CD4-positive, alpha-beta memory T cell (primary cell): ENCODE measurements around the gene RPS3. TPM values are rescaled to one million over a fixed set of nuclear protein-coding genes. Genes with fewer than 3 reads are reported as not detected.

ENCODE experiments used
- CTCF ChIA-PET: fragments of 350-600 bp; sonication (Branson Sonifier 250); formaldehyde crosslinking; loops from one replicate; lab custom pipeline; 2021; ENCODE audit warnings: inconsistent platforms; ENCODE audit not compliant: partially characterized antibody; lab: Charles Lee
- POLR2A ChIA-PET: fragments of 350-600 bp; sonication (Branson Sonifier 250); formaldehyde crosslinking; loops from one replicate; lab custom pipeline; 2021; ENCODE audit not compliant: partially characterized antibody; lab: Charles Lee
- DNase-seq, 5 donors: peaks; one replicate each; pipeline versions ENCODE4 v3.0.0 to v3.0.0-alpha.2; 2020 to 2022; ENCODE audit warnings: mixed read lengths in 1 of 5
- H3K27ac ChIP-seq: one replicate; pipeline ENCODE4 v1.7.0; 2013; ENCODE audit warnings: low read depth, low read length
- H3K27me3 ChIP-seq: 2 replicates; pipeline ENCODE4 v1.7.0; 2013; ENCODE audit warnings: mild to moderate bottlenecking, low read length, moderate library complexity; ENCODE audit not compliant: insufficient read depth
- H3K36me3 ChIP-seq: 2 replicates; pipeline ENCODE4 v1.7.0; 2013; ENCODE audit warnings: mild to moderate bottlenecking, low read length, moderate library complexity; ENCODE audit not compliant: insufficient read depth
- H3K4me1 ChIP-seq: 2 replicates; pipeline ENCODE4 v1.7.0; 2013; ENCODE audit warnings: mild to moderate bottlenecking, low read length, moderate library complexity; ENCODE audit not compliant: insufficient read depth
- H3K4me3 ChIP-seq, 2 donors: one replicate each; pipeline ENCODE4 v1.7.0; 2013; ENCODE audit warnings: low read length in 2 of 2, mild to moderate bottlenecking in 1 of 2
- H3K9me3 ChIP-seq, 2 donors: one replicate each; pipeline ENCODE4 v1.7.0; 2013; ENCODE audit warnings: low read length in 2 of 2, control low read depth in 1 of 2; ENCODE audit not compliant: control insufficient read depth in 1 of 2
- H3K27ac Mint-ChIP-seq, 7 donors: one replicate each; pipeline ENCODE4 v1.8.0; 2020 to 2021; ENCODE audit warnings: mixed read lengths in 7 of 7, mild to moderate bottlenecking in 6 of 7, inconsistent platforms in 3 of 7, moderate library complexity in 3 of 7
- H3K27me3 Mint-ChIP-seq, 2 donors: one replicate each; pipeline ENCODE4 v1.8.0; 2020 to 2021; ENCODE audit warnings: mixed read lengths in 2 of 2
- H3K36me3 Mint-ChIP-seq, 2 donors: one replicate each; pipeline ENCODE4 v1.8.0; 2020 to 2021; ENCODE audit warnings: mixed read lengths in 2 of 2, inconsistent platforms in 1 of 2, mild to moderate bottlenecking in 1 of 2
- H3K4me1 Mint-ChIP-seq, 4 donors: one replicate each; pipeline ENCODE4 v1.8.0; 2020 to 2021; ENCODE audit warnings: mixed read lengths in 4 of 4, mild to moderate bottlenecking in 1 of 4
- H3K4me3 Mint-ChIP-seq, 8 donors: one replicate each; pipeline ENCODE4 v1.8.0; 2020 to 2021; ENCODE audit warnings: mixed read lengths in 8 of 8, mild to moderate bottlenecking in 7 of 8, moderate library complexity in 6 of 8, inconsistent platforms in 3 of 8
- H3K9me3 Mint-ChIP-seq, 8 donors: one replicate each; pipeline ENCODE4 v1.8.0; 2020 to 2021; ENCODE audit warnings: mixed read lengths in 8 of 8, mild to moderate bottlenecking in 5 of 8, inconsistent platforms in 3 of 8, moderate library complexity in 1 of 8
- intact Hi-C: fragments of 100-400 bp; cut with micrococcal nuclease; formaldehyde crosslinking; loops from one replicate; pipeline ENCODE4 v1.15.1; 2023
- polyA plus RNA-seq, 2 donors: library from polyadenylated mRNA; unstranded; fragments of 300-500 nt; fragmentation: Illumina TruSeq; gene quantifications; one replicate each; pipeline ENCODE4 v1.2.3, GENCODE V29; 2021
- total RNA-seq, 2 experiments: library from RNA; stranded (reverse); gene quantifications; one replicate each; pipeline ENCODE4 v1.2.3, GENCODE V29; 2021

RPS3 gene
- total and polyA plus RNA-seq, 4 experiments from 2014 or later = 4,846 to 5,812 (median 5,249) TPM

DNA sequence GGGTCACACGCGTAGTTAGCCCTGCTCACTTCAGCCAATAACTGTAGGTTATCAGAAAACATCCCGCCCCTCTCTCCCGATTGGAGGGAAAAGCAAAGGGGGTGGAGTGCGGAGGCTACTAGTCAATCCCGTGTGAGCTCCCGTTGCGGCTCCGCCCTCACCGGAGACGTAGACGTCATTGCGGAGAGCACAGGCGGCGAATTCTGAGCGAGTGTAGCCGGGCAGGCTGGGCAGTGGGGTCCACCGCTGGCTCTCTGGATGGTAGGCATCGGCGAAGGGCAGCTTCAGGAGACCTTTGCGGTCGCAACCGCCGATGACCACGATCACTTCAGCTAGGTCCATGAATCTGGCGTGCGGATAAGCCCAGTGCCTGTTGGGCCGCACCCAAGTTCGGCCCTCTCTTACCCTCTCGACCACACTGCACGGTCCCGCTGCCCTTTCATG, 29.0 kb downstream of the RPS3 start:
- H3K4me1 Mint-ChIP-seq = peaks cover 14 to 42% (median 22%) of the 10 kb centered on the region in 4 donors
- CTCF ChIA-PET = interaction anchor here (0.6 to 7.7 kb wide), 6 partner anchors 12 to 149 kb away, joined by 3 to 29 read pairs (median 3); no protein-coding TSS in a partner anchor
- Histone ChIP-seq H3K27me3 (peaks cover 6% of the 10 kb centered on the region), H3K27ac (no peak overlapping the region), H3K4me1 (peaks cover 25% of the 10 kb centered on the region), H3K36me3 (no peaks in the 10 kb centered on the region), H3K4me3 (peak overlapping the region in 1 of 2 donors; percentile 16), H3K9me3 (no peaks in the 10 kb centered on the region)
- POLR2A ChIA-PET = interaction anchor here (0.9 to 4.2 kb wide), 4 partner anchors 15 to 97 kb away, joined by 3 to 39 read pairs (median 3); partner anchors contain the start of genes GDPD5 and RPS3
- H3K27me3 Mint-ChIP-seq = peaks cover 7 to 24% of the 10 kb centered on the region in 2 donors
- H3K9me3 Mint-ChIP-seq = peaks cover 0 to 5% (median 0%) of the 10 kb centered on the region in 8 donors
- peaks cover under 1 to 7% of the 10 kb centered on the region in 2 donors for H3K36me3 Mint-ChIP-seq
- DNase-seq = peak; percentile 46 to 82 (median 55)
- intact Hi-C loops = no loop called here
- peak overlapping the region in 7 of 8 donors; percentile 10 to 82 (median 65) for H3K4me3 Mint-ChIP-seq
- H3K27ac Mint-ChIP-seq = peak overlapping the region; percentile 57 to 90 (median 68)

DNA sequence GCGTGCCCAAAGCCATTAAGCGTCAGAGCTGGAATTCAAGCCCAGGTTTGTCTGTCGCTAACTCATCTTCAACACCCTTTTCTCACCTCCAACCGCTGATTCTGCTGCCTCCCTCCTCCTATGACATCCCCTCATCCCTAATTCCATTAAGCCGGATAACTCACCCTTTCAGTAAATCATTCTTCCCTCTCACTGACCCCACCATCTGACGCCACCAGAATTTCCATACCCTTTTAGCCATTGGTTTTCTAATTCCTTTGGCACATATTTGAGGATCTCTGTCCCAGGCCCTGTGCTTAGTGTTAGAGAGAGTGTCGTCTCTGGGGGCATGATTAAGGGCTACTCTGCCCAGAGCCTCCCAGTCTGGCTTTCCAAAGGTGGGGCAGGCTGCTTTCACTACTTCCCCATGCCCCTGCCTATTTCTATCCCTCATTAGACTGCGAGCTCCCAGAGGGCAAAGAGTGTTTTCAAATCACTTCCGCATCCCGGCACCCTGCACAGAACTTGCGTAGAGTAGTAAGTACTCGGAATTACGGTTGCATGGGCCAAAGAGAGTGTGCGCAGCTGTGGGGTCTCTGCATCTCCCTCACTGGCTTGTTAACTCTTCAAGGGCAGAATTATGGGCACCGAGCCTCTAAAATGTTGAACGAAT, 29.8 kb downstream of the RPS3 start:
- POLR2A ChIA-PET = interaction anchor here (0.9 to 4.2 kb wide), 10 partner anchors 21 to 385 kb away, joined by 3 to 39 read pairs (median 5); partner anchors contain the start of genes GDPD5, RPS3 and SERPINH1
- H3K27ac ChIP-seq = no peak overlapping the region
- Mint-ChIP-seq H3K27me3 (peaks cover 8 to 26% of the 10 kb centered on the region in 2 donors), H3K4me1 (peaks cover 14 to 43% (median 22%) of the 10 kb centered on the region in 4 donors), H3K36me3 (peaks cover 0 to 4% of the 10 kb centered on the region in 2 donors), H3K4me3 (peak overlapping the region; percentile 68 to 85 (median 80)), H3K27ac (peak overlapping the region in 5 of 7 donors; percentile 61 to 88 (median 81)), H3K9me3 (peaks cover 0 to 5% (median 0%) of the 10 kb centered on the region in 8 donors)
- H3K9me3 ChIP-seq = no peaks in the 10 kb centered on the region
- peaks cover 6% of the 10 kb centered on the region for H3K27me3 ChIP-seq
- peaks cover 25% of the 10 kb centered on the region for H3K4me1 ChIP-seq
- intact Hi-C loops = no loop called here
- DNase-seq = no peak
- CTCF ChIA-PET = interaction anchor here (1.1 to 7.7 kb wide), 3 partner anchors 22 to 29 kb away, joined by 3 to 29 read pairs (median 5); partner anchors contain the start of gene RPS3
- no peak overlapping the region for H3K4me3 ChIP-seq
- H3K36me3 ChIP-seq = no peaks in the 10 kb centered on the region

DNA sequence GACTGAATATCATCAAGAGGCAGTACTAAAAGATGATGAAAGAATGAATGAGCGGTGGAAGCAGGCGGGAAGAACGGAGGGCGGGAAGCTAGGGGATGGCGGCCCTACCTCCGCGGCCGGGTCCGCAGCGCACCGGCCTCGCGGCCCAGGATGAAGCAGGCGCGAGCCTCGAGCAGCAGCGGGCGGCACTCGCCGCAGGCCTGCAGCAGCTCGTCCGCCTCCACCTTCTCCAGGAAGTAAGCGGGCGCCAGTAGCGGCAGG, 30.3 kb downstream of the RPS3 start:
- H3K36me3 Mint-ChIP-seq = peaks cover 0 to 5% of the 10 kb centered on the region in 2 donors
- Histone ChIP-seq H3K27ac (no peak overlapping the region), H3K36me3 (no peaks in the 10 kb centered on the region), H3K9me3 (no peaks in the 10 kb centered on the region), H3K4me3 (no peak overlapping the region), H3K27me3 (peaks cover 6% of the 10 kb centered on the region), H3K4me1 (peaks cover 25% of the 10 kb centered on the region)
- ChIA-PET CTCF (interaction anchor here (1.9 to 7.7 kb wide), 2 partner anchors 22 to 30 kb away, joined by 5 to 29 read pairs; partner anchors contain the start of gene RPS3), POLR2A (interaction anchor here (0.9 to 4.2 kb wide), 11 partner anchors 22 to 385 kb away, joined by 3 to 39 read pairs (median 4); partner anchors contain the start of genes GDPD5, RPS3 and SERPINH1)
- intact Hi-C loops = no loop called here
- H3K4me1 Mint-ChIP-seq = peaks cover 13 to 43% (median 22%) of the 10 kb centered on the region in 4 donors
- H3K9me3 Mint-ChIP-seq = peaks cover 0 to 5% (median 0%) of the 10 kb centered on the region in 8 donors
- H3K27me3 Mint-ChIP-seq = peaks cover 8 to 26% of the 10 kb centered on the region in 2 donors
- H3K4me3 Mint-ChIP-seq = peak overlapping the region; percentile 68 to 85 (median 80)
- DNase-seq = no peak
- H3K27ac Mint-ChIP-seq = peak overlapping the region in 4 of 7 donors; percentile 81 to 88 (median 84)

DNA sequence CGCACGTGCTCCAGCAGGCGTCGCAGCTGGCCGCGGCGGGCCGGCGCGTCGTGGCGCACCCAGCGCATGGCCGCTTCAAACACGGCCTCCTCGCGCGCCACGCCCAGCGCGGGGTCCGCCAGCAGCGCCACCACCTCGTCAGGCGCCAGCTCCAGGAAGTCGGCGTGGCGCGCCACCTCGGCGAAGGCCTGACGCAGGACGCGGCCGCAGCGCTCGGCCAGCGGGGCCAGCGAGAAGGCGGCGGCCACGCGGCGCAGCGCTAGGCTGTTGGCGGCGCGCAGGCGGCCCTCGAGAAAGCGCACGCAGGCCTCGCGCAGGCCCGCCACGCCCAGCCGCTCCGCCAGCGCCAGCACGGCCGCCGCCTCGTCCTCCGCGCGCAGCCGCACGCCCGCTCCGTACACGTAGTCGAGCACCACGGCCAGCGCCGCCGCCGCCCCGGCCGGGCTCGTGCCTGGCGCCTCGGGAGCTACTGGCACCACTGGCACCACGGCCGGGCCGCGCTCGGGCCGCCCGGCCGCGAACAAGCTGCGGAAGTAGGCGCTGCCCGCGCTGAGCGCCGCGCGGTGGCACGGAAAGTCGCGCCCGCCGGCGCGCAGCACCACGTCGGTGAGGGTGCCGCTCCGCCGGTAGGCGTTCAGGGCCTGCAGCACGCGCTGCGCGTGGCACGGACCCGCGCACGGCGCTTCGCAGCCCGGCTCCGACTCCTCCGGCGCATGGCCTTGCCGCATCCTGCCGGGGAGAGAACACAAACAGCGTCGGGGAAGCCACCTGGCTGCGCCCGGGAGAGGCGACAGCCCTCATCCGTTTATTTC, 30.8 kb downstream of the RPS3 start:
- Histone ChIP-seq H3K9me3 (no peaks in the 10 kb centered on the region), H3K27me3 (peaks cover 6% of the 10 kb centered on the region), H3K36me3 (no peaks in the 10 kb centered on the region), H3K4me3 (peak overlapping the region in 1 of 2 donors; percentile 54), H3K4me1 (peaks cover 25% of the 10 kb centered on the region), H3K27ac (no peak overlapping the region)
- intact Hi-C loops = loop anchor here (1.0 kb wide), 1 partner anchor 31 kb away; the partner anchor contains the start of gene RPS3
- H3K4me3 Mint-ChIP-seq = peak overlapping the region; percentile 81 to 97 (median 86)
- peak; percentile 73 to 79 (median 77) for DNase-seq
- peaks cover 8 to 26% of the 10 kb centered on the region in 2 donors for H3K27me3 Mint-ChIP-seq
- POLR2A ChIA-PET = interaction anchor here (0.9 to 4.2 kb wide), 11 partner anchors 22 to 384 kb away, joined by 3 to 39 read pairs (median 4); partner anchors contain the start of genes GDPD5, RPS3 and SERPINH1
- peaks cover 0 to 5% (median 0%) of the 10 kb centered on the region in 8 donors for H3K9me3 Mint-ChIP-seq
- peaks cover 13 to 43% (median 22%) of the 10 kb centered on the region in 4 donors for H3K4me1 Mint-ChIP-seq
- CTCF ChIA-PET = interaction anchor here (0.6 to 7.7 kb wide), 4 partner anchors 23 to 101 kb away, joined by 3 to 29 read pairs (median 4); partner anchors contain the start of gene RPS3
- H3K27ac Mint-ChIP-seq = peak overlapping the region; percentile 47 to 96 (median 80)
- H3K36me3 Mint-ChIP-seq = peaks cover 0 to 9% of the 10 kb centered on the region in 2 donors

DNA sequence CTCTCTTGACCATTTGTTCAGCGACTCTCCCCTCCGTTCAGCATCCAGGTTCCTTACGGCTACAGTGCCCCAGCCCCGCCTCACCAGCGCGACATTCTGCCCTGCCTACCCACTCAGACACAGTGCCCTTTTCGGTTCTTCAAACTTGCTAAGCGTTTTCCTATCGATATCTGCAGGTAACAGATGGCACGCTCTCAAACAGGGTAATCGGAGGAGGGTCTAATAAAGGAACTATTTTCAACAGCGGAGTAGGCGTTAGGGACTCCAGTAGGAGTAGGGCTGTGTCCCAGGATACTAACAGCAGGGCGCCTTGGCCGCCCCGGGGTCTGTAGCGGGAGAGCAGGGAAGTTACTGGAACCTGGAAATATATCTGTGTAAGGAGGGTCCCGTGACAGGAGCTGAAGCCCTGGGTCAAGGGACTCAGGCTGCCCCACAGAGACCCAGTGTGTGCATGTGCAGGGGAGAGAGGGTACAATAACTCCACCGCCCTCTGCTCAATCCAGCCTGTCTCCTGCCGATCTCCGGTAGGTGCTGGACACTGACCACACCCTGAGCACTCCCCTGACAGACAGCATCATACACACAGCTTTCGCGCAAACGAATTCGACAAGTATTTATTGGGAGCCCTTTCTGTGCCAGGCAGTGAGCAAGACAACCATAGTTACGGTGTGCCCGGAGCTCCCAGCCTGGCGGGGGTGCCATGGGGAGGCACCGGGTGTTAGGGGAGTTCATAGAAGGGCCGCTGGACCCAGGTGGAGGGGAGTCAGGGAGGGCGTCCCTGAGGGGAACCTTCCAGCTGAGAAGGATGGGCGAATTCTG, 31.6 kb downstream of the RPS3 start:
- intact Hi-C loops = loop anchor here (1.0 kb wide), 1 partner anchor 32 kb away; the partner anchor contains the start of gene RPS3

More for the DNA sequence above, 31.6 kb downstream of the RPS3 start:
- Mint-ChIP-seq H3K4me1 (peaks cover 13 to 43% (median 22%) of the 10 kb centered on the region in 4 donors), H3K36me3 (peaks cover 7 to 15% of the 10 kb centered on the region in 2 donors), H3K4me3 (peak overlapping the region; percentile 81 to 97 (median 86)), H3K27ac (peak overlapping the region; percentile 47 to 96 (median 80)), H3K9me3 (peaks cover 0 to 5% (median 0%) of the 10 kb centered on the region in 8 donors), H3K27me3 (peaks cover 8 to 26% of the 10 kb centered on the region in 2 donors)
- no peaks in the 10 kb centered on the region for H3K36me3 ChIP-seq
- CTCF ChIA-PET = interaction anchor here (0.6 to 7.7 kb wide), 6 partner anchors 15 to 102 kb away, joined by 3 to 29 read pairs (median 5); partner anchors contain the start of gene RPS3
- DNase-seq = no peak
- H3K9me3 ChIP-seq = no peaks in the 10 kb centered on the region
- POLR2A ChIA-PET = interaction anchor here (1.0 to 4.2 kb wide), 9 partner anchors 23 to 155 kb away, joined by 3 to 39 read pairs (median 6); partner anchors contain the start of genes GDPD5, RPS3 and SERPINH1
- peaks cover 6% of the 10 kb centered on the region for H3K27me3 ChIP-seq
- no peak overlapping the region for H3K27ac ChIP-seq
- H3K4me3 ChIP-seq = peak overlapping the region in 1 of 2 donors; percentile 54
- H3K4me1 ChIP-seq = peaks cover 25% of the 10 kb centered on the region
